HL-60 (cell line): ENCODE results near the gene PLA2G4B.

Experiments used
- DNase-seq, 2 experiments: peaks; one replicate each; pipeline ENCODE4 v3.0.0-alpha.2; 2010 to 2020; ENCODE audit warnings: low read depth in 1 of 2, low spot score in 1 of 2
- H3K27ac ChIP-seq: fragments of 250-450 bp; sonication (Bioruptor Pico); replicated peaks from 2 replicates; pipeline ENCODE4 v1.5.1; 2020; ENCODE audit warnings: mild to moderate bottlenecking, moderate library complexity
- H3K27me3 ChIP-seq: fragments of 250-450 bp; sonication (Bioruptor Pico); 2 replicates; pipeline ENCODE4 v1.5.1; 2021; ENCODE audit warnings: mild to moderate bottlenecking, moderate library complexity; ENCODE audit not compliant: insufficient read depth, poor library complexity, severe bottlenecking
- H3K4me3 ChIP-seq: replicated peaks from 2 replicates; pipeline ENCODE4 v1.5.1; 2011; ENCODE audit warnings: mild to moderate bottlenecking, control low read depth, low read length; ENCODE audit not compliant: insufficient read depth
- GABPA ChIP-seq: IDR thresholded peaks from 2 replicates; pipeline ENCODE4 v1.6.1; 2012; ENCODE audit warnings: low read depth
- POLR2AphosphoS5 ChIP-seq: IDR thresholded peaks from 2 replicates; pipeline ENCODE4 v1.6.1; 2012; ENCODE audit warnings: low read depth
- SPI1 ChIP-seq: IDR thresholded peaks from 2 replicates; pipeline ENCODE4 v1.6.1; 2012; ENCODE audit warnings: low read depth, mild to moderate bottlenecking, borderline replicate concordance
- TF ChIP-seq, protein P1 (sequence below): IDR thresholded peaks from one replicate; pipeline ENCODE4 v1.5.1; 2011; ENCODE audit warnings: low read length, control low read depth, inconsistent platforms; ENCODE audit not compliant: insufficient read depth
- TF ChIP-seq, protein P2 (sequence below): IDR thresholded peaks from 2 replicates; pipeline ENCODE4 v1.6.1; 2012; ENCODE audit warnings: low read depth; ENCODE audit not compliant: insufficient replicate concordance

PLA2G4B gene

DNA sequence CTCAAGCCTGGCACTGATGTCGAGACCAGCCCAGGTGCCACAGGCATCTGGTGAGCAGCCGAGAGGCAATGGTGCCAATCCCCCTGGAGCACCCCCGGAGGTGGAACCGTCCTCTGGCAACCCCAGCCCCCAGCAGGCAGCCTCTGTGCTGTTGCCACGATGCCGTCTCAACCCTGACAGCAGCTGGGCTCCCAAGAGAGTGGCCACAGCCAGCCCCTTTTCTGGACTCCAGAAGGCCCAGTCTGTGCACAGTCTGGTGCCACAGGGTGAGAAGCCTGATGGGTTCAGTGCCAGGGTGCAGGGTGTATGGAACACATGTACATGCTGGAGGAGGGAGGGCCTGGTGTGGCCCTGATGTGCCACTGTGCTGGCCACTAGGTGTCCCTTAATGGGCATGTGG is 15.7 kb upstream of the PLA2G4B start:
- DNase-seq: no peak
- Histone ChIP-seq H3K4me3 (no peak overlapping the region), H3K27ac (no peak overlapping the region), H3K27me3 (no peaks in the 10 kb centered on the region)
- TF ChIP-seq, protein P1, sequence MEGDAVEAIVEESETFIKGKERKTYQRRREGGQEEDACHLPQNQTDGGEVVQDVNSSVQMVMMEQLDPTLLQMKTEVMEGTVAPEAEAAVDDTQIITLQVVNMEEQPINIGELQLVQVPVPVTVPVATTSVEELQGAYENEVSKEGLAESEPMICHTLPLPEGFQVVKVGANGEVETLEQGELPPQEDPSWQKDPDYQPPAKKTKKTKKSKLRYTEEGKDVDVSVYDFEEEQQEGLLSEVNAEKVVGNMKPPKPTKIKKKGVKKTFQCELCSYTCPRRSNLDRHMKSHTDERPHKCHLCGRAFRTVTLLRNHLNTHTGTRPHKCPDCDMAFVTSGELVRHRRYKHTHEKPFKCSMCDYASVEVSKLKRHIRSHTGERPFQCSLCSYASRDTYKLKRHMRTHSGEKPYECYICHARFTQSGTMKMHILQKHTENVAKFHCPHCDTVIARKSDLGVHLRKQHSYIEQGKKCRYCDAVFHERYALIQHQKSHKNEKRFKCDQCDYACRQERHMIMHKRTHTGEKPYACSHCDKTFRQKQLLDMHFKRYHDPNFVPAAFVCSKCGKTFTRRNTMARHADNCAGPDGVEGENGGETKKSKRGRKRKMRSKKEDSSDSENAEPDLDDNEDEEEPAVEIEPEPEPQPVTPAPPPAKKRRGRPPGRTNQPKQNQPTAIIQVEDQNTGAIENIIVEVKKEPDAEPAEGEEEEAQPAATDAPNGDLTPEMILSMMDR: no peak
- TF ChIP-seq, protein P2, sequence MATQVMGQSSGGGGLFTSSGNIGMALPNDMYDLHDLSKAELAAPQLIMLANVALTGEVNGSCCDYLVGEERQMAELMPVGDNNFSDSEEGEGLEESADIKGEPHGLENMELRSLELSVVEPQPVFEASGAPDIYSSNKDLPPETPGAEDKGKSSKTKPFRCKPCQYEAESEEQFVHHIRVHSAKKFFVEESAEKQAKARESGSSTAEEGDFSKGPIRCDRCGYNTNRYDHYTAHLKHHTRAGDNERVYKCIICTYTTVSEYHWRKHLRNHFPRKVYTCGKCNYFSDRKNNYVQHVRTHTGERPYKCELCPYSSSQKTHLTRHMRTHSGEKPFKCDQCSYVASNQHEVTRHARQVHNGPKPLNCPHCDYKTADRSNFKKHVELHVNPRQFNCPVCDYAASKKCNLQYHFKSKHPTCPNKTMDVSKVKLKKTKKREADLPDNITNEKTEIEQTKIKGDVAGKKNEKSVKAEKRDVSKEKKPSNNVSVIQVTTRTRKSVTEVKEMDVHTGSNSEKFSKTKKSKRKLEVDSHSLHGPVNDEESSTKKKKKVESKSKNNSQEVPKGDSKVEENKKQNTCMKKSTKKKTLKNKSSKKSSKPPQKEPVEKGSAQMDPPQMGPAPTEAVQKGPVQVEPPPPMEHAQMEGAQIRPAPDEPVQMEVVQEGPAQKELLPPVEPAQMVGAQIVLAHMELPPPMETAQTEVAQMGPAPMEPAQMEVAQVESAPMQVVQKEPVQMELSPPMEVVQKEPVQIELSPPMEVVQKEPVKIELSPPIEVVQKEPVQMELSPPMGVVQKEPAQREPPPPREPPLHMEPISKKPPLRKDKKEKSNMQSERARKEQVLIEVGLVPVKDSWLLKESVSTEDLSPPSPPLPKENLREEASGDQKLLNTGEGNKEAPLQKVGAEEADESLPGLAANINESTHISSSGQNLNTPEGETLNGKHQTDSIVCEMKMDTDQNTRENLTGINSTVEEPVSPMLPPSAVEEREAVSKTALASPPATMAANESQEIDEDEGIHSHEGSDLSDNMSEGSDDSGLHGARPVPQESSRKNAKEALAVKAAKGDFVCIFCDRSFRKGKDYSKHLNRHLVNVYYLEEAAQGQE: no peak
- no peak for TF ChIP-seq POLR2AphosphoS5
- no peak for TF ChIP-seq GABPA
- TF ChIP-seq SPI1: no peak

DNA sequence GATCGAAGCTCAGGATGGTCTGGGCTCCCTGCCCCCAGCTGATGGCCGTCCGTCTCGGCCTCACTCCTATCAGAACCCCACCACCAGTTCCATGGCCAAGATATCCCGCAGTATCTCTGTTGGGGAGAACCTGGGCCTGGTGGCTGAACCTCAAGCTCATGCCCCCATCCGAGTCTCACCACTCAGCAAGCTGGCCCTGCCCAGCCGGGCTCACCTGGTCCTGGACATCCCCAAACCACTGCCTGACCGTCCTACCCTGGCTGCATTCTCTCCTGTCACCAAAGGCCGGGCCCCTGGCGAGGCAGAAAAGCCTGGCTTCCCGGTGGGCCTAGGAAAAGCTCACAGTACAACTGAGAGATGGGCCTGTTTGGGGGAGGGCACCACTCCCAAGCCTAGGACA is 15.1 kb upstream of the PLA2G4B start:
- Histone ChIP-seq H3K27ac (no peak overlapping the region), H3K4me3 (no peak overlapping the region), H3K27me3 (no peaks in the 10 kb centered on the region)
- TF ChIP-seq, protein P2: no peak
- TF ChIP-seq SPI1 (no peak), POLR2AphosphoS5 (no peak), GABPA (no peak)
- TF ChIP-seq, protein P1: no peak
- DNase-seq: no peak

DNA sequence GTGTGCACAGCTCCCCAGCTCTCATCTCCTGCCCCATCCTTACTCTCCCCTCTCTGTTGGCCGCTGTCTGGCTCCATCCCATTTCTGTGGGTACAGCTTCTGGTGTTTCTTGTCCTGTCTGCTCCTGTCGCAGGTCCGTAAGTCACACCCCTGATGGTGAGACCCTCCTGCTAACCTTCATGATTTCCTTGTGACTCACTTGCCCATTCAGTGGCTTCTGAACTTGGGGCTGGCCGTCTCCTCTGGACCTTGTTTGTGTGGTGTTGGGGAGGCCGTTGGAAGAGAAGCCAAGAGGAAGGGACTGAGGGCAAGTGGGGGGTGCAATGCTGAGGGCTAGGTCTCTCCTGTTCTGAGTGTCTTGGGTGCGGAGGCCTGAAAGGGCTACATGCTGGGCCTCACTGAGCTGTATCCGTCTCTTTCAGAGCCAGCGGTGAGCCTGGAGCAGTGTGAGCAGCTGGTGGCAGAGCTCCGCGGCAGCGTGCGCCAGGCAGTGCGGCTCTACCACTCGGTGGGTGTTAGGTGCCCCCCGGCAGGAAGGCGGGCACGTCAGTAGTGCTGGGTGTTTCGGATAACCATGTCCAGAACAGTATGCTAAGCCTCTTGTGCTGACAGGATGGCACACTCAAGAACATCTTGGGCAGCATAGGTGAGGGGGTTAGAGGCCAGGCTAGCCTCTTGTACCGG is 14.4 kb upstream of the PLA2G4B start:
- TF ChIP-seq POLR2AphosphoS5 (no peak), SPI1 (no peak), GABPA (no peak)
- TF ChIP-seq, protein P2: no peak
- TF ChIP-seq, protein P1: no peak
- DNase-seq: no peak
- Histone ChIP-seq H3K27ac (no peak overlapping the region), H3K27me3 (no peaks in the 10 kb centered on the region), H3K4me3 (no peak overlapping the region)
